ENCODE results near the gene NPAS1.
"Not testable (repeated sequence)": the region's sequence is repeated elsewhere in the genome, so short reads cannot be mapped to it uniquely, and the experiment has no call there.

NPAS1 gene

GRCh38 chr19:47075941-47076340 is 56.3 kb downstream of the NPAS1 start:
- no peak for DNase-seq (ENCODE audit: low read depth, low spot score)

DNA sequence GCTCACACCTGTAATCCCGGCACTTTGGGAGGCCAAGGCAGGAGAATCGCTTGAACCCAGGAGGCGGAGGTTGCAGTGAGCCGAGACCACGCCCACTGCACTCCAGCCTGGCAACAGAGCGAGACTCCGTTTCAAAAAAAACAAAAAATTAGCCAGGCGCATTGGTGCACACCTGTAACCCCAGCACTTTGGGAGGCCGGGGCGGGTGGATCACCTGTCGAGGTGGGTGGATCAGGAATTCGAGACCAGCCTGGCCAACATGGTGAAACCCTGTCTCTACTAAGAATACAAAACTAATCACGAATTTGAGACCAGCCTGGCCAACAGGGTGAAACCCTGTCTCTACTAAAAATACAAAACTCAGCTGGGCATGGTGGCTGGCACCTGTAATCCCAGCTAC is 58.7 kb downstream of the NPAS1 start:
- not testable (repeated sequence) for DNase-seq (ENCODE audit: low read depth, low spot score)

- no peak for DNase-seq (ENCODE audit: low read depth, low spot score)
Observed at GRCh38 chr19:47081095-47081494, 61.5 kb downstream of the NPAS1 start.

- DNase-seq (ENCODE audit: low read depth, low spot score) = no peak
Observed at GRCh38 chr19:47082493-47082892, 62.9 kb downstream of the NPAS1 start.

DNA sequence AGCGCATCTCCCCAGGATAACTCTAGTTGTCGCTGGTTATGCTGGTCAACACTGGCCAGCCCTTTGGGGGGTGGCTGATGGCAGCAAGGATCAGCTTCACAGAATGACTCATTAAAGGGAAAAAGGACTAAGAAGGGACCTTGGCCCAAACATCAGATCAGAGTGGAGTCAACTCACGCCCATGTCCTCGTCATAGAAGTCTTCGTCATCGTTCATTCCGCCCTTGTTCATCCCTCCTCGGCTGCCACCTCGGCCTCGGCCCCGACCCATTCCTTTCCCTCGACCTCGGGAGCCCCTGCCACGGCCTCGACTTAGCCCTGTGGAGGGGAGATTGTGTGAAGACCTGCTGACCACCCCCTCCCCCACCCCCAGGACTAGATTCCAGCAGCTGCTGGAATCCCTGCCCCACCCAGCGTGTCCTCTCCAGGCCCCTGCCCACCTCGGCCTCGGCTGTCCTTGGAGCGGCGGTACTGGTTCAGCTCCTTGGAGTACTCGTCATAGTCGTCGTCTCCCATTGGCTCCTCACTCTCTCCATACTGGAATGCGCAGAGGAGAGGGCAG is 65.3 kb downstream of the NPAS1 start:
- DNase-seq (ENCODE audit: low read depth, low spot score) = no peak

GRCh38 chr19:47086280-47086679 is 66.6 kb downstream of the NPAS1 start:
- no peak for DNase-seq (ENCODE audit: low read depth, low spot score)

GRCh38 chr19:47089767-47090350 is 70.2 kb downstream of the NPAS1 start:
- no peak for DNase-seq (ENCODE audit: low read depth, low spot score)

- no peak for DNase-seq (ENCODE audit: low read depth, low spot score)
Observed at GRCh38 chr19:47093254-47093653, 73.6 kb downstream of the NPAS1 start.

DNA sequence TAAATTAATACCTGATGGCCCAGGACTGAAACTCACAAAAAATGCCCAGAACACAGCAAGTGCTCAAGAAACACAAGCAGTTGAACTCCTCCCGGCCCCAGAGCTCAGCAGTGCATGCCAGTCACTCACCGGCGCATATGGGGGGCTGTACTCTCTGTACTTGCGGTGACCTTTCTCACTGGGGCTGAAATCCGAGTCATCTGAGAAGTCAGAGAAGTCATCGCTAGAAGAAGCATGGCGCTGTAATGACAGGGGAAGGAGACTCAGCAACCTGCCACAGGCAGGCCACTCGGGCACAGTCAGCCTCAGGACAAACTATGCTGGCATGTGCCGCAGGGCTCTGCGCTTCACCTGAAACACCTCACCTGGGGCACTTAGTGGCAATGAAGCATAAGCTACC is 74.2 kb downstream of the NPAS1 start:
- DNase-seq (ENCODE audit: low read depth, low spot score) = no peak

DNA sequence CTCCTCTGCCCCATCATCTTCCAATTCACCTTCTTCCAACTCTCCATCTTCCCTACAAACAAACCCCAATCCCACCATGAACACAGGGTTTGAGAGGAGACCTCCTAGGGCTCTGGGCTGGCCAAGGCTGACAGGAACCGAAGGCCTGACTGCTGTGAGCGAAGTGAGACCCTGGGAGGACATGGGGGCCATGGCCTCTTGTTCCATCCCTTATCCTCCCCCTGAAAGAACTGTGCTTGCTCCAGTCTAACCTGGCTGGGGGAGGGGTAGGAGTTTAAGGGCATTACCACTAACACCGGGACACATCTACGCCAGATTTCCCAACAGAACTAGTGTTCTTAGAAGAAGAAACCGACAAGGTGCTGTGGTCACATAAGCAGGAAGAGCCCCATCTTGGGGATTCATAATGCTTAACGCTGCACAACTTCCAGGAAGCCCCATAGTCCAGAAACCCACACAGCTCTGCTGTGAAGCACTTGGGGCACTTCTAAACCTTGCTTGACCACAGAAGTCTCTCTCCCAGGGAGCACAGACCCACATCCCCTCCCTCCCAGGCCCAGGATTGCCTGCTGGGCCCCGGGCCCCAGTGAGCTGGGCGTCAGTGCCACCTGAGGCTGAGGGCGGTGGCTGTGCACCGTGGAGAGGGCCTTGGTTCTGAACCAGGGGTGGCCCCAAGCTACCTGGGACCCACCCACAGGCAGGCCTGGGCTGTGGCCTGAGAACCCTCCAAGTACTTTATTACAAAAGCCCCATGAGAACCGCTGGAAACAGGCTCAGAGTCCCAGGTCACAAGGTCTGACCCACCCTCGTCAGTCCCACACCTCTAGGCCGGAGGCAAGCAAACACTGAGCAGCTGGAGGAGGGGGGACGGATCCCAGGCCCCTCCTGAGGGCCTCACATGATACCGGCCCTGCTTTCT is 75.2 kb downstream of the NPAS1 start:
- no peak for DNase-seq (ENCODE audit: low read depth, low spot score)

Data from activated CD4-positive, CD25-positive, alpha-beta regulatory T cell treated with anti-CD3 and anti-CD28 coated beads, Interleukin-2, amount 50 U/mL, for 16 hours (primary cell).